ENCODE measurements around the gene RPN1. TPM values are rescaled to one million over a fixed set of nuclear protein-coding genes. Genes with fewer than 3 reads are reported as not detected.

RPN1 gene
- total RNA-seq: 149 TPM

DNA sequence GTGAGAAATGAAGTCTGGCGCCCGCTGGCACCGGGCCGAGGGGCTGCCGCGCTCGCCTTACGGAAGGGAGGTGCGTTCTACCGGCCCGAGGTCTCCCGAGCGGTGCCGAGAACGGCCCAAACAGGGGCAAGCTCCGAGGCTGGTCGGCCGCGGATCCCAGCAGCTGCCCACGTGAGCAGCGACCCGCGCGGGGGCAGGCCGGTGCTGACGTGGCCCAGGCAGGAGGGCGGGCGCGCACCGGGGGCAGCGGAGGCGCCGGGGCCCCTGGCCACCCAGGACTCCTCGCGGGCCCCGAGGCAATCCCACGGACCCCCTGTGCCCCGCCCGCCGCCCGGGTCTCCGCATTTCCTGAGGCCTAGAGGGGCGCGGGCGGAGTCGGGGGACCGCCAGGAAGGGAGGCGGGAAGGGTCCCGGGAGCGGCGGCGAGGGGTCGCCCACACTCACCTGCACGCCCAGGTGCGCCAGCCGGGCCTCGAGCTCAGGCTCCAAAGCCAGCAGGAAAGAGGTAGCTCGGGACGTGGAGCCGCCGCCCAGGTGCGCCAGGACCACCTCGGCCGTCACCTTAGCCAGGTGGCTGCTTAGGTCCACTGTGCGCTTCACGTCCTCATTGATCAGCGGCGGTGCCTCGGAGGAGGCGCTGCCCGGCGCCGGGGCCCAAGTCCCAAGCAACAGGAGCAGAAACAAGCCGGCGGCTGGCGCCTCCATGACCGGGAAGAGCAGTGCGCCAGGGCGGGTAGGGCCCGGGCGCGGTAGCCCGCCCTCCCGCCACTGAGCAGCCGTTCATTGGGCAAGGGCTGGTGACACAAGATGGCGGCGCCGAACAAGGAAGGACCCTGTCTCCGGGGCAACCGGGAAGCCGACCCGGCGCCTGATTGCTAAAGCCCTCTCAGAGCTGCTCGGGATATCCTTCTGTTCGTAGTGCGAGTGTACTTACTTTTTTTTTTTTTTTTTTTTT lies at the start of gene RPN1:
RPN1 (minus strand) TSS at position 723 of the 955 bp plus-strand sequence; CDS start at position 705, 18 bp downstream.
- H3K36me3 ChIP-seq: no peaks in the 10 kb centered on the region
- intact Hi-C loops (cut with DNase I): no loop called here
- H3K4me3 ChIP-seq: peak within 1 kb of the TSS; percentile 97 to 100
- no peaks in the 10 kb centered on the region for H3K27me3 ChIP-seq
- peaks cover 36% of the 10 kb centered on the region for H3K4me1 ChIP-seq
- DNase-seq (ENCODE audit: extremely low spot score in 2 of 2): peak in 1 of 2 donors; percentile 97
- TF ChIP-seq, protein P1, sequence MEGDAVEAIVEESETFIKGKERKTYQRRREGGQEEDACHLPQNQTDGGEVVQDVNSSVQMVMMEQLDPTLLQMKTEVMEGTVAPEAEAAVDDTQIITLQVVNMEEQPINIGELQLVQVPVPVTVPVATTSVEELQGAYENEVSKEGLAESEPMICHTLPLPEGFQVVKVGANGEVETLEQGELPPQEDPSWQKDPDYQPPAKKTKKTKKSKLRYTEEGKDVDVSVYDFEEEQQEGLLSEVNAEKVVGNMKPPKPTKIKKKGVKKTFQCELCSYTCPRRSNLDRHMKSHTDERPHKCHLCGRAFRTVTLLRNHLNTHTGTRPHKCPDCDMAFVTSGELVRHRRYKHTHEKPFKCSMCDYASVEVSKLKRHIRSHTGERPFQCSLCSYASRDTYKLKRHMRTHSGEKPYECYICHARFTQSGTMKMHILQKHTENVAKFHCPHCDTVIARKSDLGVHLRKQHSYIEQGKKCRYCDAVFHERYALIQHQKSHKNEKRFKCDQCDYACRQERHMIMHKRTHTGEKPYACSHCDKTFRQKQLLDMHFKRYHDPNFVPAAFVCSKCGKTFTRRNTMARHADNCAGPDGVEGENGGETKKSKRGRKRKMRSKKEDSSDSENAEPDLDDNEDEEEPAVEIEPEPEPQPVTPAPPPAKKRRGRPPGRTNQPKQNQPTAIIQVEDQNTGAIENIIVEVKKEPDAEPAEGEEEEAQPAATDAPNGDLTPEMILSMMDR (IDR thresholded peaks at IDR 0.05): no peak
- TF ChIP-seq POLR2AphosphoS5 (IDR thresholded peaks at IDR 0.05; ENCODE audit: insufficient read depth in 1 of 2, low read depth in 1 of 2): peak; percentile 77 to 92
- peak; percentile 18 to 74 for TF ChIP-seq POLR2A (IDR thresholded peaks at IDR 0.05)
- peak within 1 kb of the TSS; percentile 98 for H3K27ac ChIP-seq
- H3K9me3 ChIP-seq: no peaks in the 10 kb centered on the region

DNA sequence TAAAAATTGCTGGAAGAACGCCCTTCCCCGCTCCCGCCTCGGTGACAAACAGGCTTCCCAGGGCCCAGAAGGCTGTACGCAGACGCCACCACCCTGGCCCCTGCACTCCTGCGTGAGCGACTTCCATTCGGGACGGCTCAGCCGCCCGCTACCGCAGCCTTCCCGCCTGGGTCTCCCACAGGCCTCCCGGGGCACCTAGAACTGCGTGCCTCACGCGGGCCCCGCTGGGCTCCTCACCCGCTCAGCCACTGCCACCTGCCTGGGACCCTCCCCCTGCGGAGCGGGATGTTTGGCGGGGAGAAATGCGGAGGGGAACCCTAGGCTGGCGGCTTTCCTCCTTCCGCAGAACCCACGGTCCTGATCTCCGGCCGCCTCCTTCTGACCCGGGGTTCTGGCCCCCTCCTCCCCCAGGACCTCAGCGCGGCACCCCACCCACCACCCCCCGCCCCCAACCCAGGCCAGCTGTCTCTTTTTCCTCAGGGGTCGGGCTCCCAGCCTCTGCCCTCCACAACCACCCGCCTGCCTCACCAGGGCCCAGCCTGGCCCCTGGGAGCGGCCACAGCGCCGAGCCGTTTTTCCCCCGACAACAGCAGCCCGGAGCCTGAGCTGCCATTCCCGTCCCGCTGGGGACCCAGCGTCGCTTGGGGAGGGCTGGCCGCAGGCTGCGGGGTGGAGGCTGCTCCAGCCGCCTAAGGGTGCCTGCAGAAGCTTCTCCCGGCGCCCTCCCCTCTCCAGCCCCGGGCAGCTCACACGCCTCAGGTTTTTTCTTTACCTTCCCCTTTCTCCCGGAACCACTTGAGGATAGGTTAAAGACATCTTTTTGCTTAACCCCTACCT lies 47.8 kb upstream of the RPN1 start:
- intact Hi-C loops (cut with DNase I): no loop called here
- no peak for DNase-seq (ENCODE audit: extremely low spot score in 2 of 2)
- TF ChIP-seq, protein P1 (IDR thresholded peaks at IDR 0.05): no peak
- TF ChIP-seq POLR2AphosphoS5 (IDR thresholded peaks at IDR 0.05; ENCODE audit: insufficient read depth in 1 of 2, low read depth in 1 of 2) (peak in 1 of 2 donors; percentile 31), POLR2A (IDR thresholded peaks at IDR 0.05) (no peak)

DNA sequence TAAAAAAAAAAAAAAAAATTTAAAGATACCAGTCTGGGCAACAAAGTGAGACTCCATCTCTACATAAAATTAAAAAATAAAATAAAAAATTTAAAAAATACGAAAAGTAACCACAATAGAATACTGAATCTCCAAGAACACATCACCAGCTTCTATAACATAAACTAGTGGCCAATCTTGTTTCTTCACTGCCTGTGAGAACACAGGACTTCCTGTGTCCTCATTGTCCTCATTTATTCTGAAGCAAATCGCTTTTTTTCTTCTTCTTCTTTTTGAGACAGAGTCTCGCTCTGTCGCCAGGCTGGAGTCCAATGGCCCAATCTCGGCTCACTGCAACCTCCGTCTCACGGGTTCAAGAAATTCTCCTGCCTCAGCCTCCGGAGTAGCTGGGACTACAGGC lies 46.7 kb upstream of the RPN1 start:
- Histone ChIP-seq H3K27ac (no peak overlapping the region), H3K27me3 (no peaks in the 10 kb centered on the region), H3K4me1 (peaks cover 9% of the 10 kb centered on the region), H3K36me3 (no peaks in the 10 kb centered on the region), H3K4me3 (no peak overlapping the region), H3K9me3 (no peaks in the 10 kb centered on the region)
- intact Hi-C loops (cut with DNase I): no loop called here
- no peak for TF ChIP-seq POLR2AphosphoS5 (IDR thresholded peaks at IDR 0.05; ENCODE audit: insufficient read depth in 1 of 2, low read depth in 1 of 2)
- TF ChIP-seq POLR2A (IDR thresholded peaks at IDR 0.05): no peak
- TF ChIP-seq, protein P1 (IDR thresholded peaks at IDR 0.05): no peak
- no peak for DNase-seq (ENCODE audit: extremely low spot score in 2 of 2)

More for the DNA sequence above, 47.8 kb upstream of the RPN1 start:
- H3K4me3 ChIP-seq: peak overlapping the region; percentile 61 to 67
- H3K36me3 ChIP-seq: no peaks in the 10 kb centered on the region
- H3K27ac ChIP-seq: peak overlapping the region; percentile 83
- no peaks in the 10 kb centered on the region for H3K27me3 ChIP-seq
- H3K9me3 ChIP-seq: no peaks in the 10 kb centered on the region
- peaks cover 9% of the 10 kb centered on the region for H3K4me1 ChIP-seq

DNA sequence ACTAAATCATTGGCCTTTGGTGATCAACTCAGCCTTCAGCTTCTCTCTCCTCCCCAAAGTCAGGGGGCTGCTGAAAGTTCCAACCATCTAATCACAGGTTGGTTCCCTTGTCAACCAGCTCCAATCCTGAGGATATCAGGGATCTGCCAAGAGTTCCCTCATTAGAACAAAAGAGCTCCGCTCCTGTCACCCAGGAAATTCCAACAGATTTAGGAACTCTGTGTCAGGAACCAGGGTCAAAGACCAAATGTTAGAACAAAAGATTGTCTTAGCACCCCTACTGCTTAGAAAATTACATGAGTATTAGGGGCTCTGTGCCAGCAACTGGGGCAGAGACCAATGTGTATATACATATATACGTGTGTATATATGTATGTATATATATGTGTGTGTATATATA lies 43.1 kb upstream of the RPN1 start:
- intact Hi-C loops (cut with DNase I): no loop called here
- H3K27ac ChIP-seq: no peak overlapping the region
- no peaks in the 10 kb centered on the region for H3K9me3 ChIP-seq
- H3K27me3 ChIP-seq: no peaks in the 10 kb centered on the region
- no peaks in the 10 kb centered on the region for H3K36me3 ChIP-seq
- H3K4me1 ChIP-seq: peaks cover 8% of the 10 kb centered on the region
- DNase-seq (ENCODE audit: extremely low spot score in 2 of 2): no peak
- TF ChIP-seq, protein P1 (IDR thresholded peaks at IDR 0.05): no peak
- TF ChIP-seq POLR2AphosphoS5 (IDR thresholded peaks at IDR 0.05; ENCODE audit: insufficient read depth in 1 of 2, low read depth in 1 of 2) (no peak), POLR2A (IDR thresholded peaks at IDR 0.05) (no peak)
- no peak overlapping the region for H3K4me3 ChIP-seq

Data from vagina (tissue), 2 donors.